ENCODE data around the gene SLCO3A1. TPM values are rescaled to one million over a fixed set of nuclear protein-coding genes. Genes with fewer than 3 reads are reported as not detected.

The SLCO3A1 gene
- total RNA-seq, 2 experiments from 2014 or later, result 29.5 to 30.4 TPM

GRCh38 chr15:91938136-91938535 is 84.6 kb downstream of the SLCO3A1 start:
- DNase-seq (no peak), ATAC-seq (ENCODE audit: poor library complexity) (no peak)
- Mint-ChIP-seq H3K9me3 (no peaks in the 10 kb centered on the region), H3K36me3 (ENCODE audit: low read depth) (no peaks in the 10 kb centered on the region), H3K4me1 (ENCODE audit: low read depth) (peaks cover 66% of the 10 kb centered on the region), H3K27me3 (no peaks in the 10 kb centered on the region), H3K4me3 (no peak overlapping the region), H3K27ac (no peak overlapping the region)
- ChIA-PET POLR2A (no interaction called here), CTCF (no interaction called here)
- Histone ChIP-seq H3K9me3 (ENCODE audit: control insufficient read depth in 1 of 2, insufficient read depth in 1 of 2, low read length in 2 of 2) (no peaks in the 10 kb centered on the region), H3K27ac (ENCODE audit: low read depth in 1 of 2, low read length in 2 of 2) (no peak overlapping the region), H3K4me3 (ENCODE audit: low read length) (no peak overlapping the region), H3K27me3 (ENCODE audit: control insufficient read depth in 1 of 2, insufficient read depth in 2 of 2, low read length in 2 of 2) (no peaks in the 10 kb centered on the region), H3K36me3 (ENCODE audit: insufficient read depth, low read length) (no peaks in the 10 kb centered on the region), H3K4me1 (ENCODE audit: insufficient read depth, low read length) (peaks cover 48% of the 10 kb centered on the region)
- intact Hi-C loops (cut with DNase I, micrococcal nuclease), result no loop called here
- TF ChIP-seq CTCF (IDR thresholded peaks at IDR 0.05), result no peak

- no peaks in the 10 kb centered on the region for H3K9me3 Mint-ChIP-seq
- H3K27ac ChIP-seq (ENCODE audit: low read depth in 1 of 2, low read length in 2 of 2), result no peak overlapping the region
- ChIA-PET CTCF (interaction anchor here (1.1 kb wide), 1 partner anchor 86 kb away, joined by 3 read pairs; the partner anchor contains the start of gene SLCO3A1), POLR2A (no interaction called here)
- no peak overlapping the region for H3K27ac Mint-ChIP-seq
- no peaks in the 10 kb centered on the region for H3K36me3 Mint-ChIP-seq (ENCODE audit: low read depth)
- H3K4me3 ChIP-seq (ENCODE audit: low read length), result no peak overlapping the region
- ATAC-seq (ENCODE audit: poor library complexity), result no peak
- H3K27me3 Mint-ChIP-seq, result no peaks in the 10 kb centered on the region
- H3K27me3 ChIP-seq (ENCODE audit: control insufficient read depth in 1 of 2, insufficient read depth in 2 of 2, low read length in 2 of 2), result no peaks in the 10 kb centered on the region
- H3K4me3 Mint-ChIP-seq, result no peak overlapping the region
- DNase-seq, result no peak
- no peaks in the 10 kb centered on the region for H3K36me3 ChIP-seq (ENCODE audit: insufficient read depth, low read length)
- H3K9me3 ChIP-seq (ENCODE audit: control insufficient read depth in 1 of 2, insufficient read depth in 1 of 2, low read length in 2 of 2), result no peaks in the 10 kb centered on the region
- H3K4me1 ChIP-seq (ENCODE audit: insufficient read depth, low read length), result peaks cover 58% of the 10 kb centered on the region
- intact Hi-C loops (cut with DNase I, micrococcal nuclease), result no loop called here
- TF ChIP-seq CTCF (IDR thresholded peaks at IDR 0.05), result no peak
- peaks cover 73% of the 10 kb centered on the region for H3K4me1 Mint-ChIP-seq (ENCODE audit: low read depth)
Measured at GRCh38 chr15:91939403-91939831, 85.9 kb downstream of the SLCO3A1 start.

- ChIA-PET POLR2A (interaction anchor here (2.2 kb wide), 1 partner anchor 87 kb away, joined by 15 read pairs; the partner anchor contains the start of gene SLCO3A1), CTCF (interaction anchor here (1.0 to 2.5 kb wide), 5 partner anchors 12 to 235 kb away, joined by 3 to 14 read pairs (median 3); partner anchors contain the start of gene SLCO3A1)
- H3K4me1 Mint-ChIP-seq (ENCODE audit: low read depth), result peaks cover 71% of the 10 kb centered on the region
- no peak for ATAC-seq (ENCODE audit: poor library complexity)
- Histone ChIP-seq H3K4me1 (ENCODE audit: insufficient read depth, low read length) (peaks cover 53% of the 10 kb centered on the region), H3K27me3 (ENCODE audit: control insufficient read depth in 1 of 2, insufficient read depth in 2 of 2, low read length in 2 of 2) (no peaks in the 10 kb centered on the region), H3K27ac (ENCODE audit: low read depth in 1 of 2, low read length in 2 of 2) (no peak overlapping the region), H3K9me3 (ENCODE audit: control insufficient read depth in 1 of 2, insufficient read depth in 1 of 2, low read length in 2 of 2) (no peaks in the 10 kb centered on the region), H3K36me3 (ENCODE audit: insufficient read depth, low read length) (no peaks in the 10 kb centered on the region), H3K4me3 (ENCODE audit: low read length) (no peak overlapping the region)
- no peak overlapping the region for H3K27ac Mint-ChIP-seq
- H3K27me3 Mint-ChIP-seq, result no peaks in the 10 kb centered on the region
- no peak for TF ChIP-seq CTCF (IDR thresholded peaks at IDR 0.05)
- no peak overlapping the region for H3K4me3 Mint-ChIP-seq
- DNase-seq, result peak in 2 of 14 experiments; percentile 59 to 74
- intact Hi-C loops (cut with DNase I, micrococcal nuclease), result loop anchor here (2.0 to 5.0 kb wide), 3 partner anchors 88 to 638 kb away; partner anchors contain the start of gene SLCO3A1 (in 1 of the 2)
- no peaks in the 10 kb centered on the region for H3K9me3 Mint-ChIP-seq
- H3K36me3 Mint-ChIP-seq (ENCODE audit: low read depth), result no peaks in the 10 kb centered on the region
Measured at GRCh38 chr15:91940496-91941381, 87.2 kb downstream of the SLCO3A1 start.

Measured in CD4-positive, alpha-beta T cell (primary cell).